IMR-90 (cell line): ENCODE measurements around the gene ATP10A. TPM values are rescaled to one million over a fixed set of nuclear protein-coding genes. Genes with fewer than 3 reads are reported as not detected.
A peak's percentile ranks its signal among the peaks of the same experiment; 100 is the strongest.

Experiments
- ATAC-seq: fragments of 200-7000 bp; cut with Tn5 transposase; 2 replicates; pipeline ENCODE4 v1.9.1; 2020; ENCODE audit warnings: low read depth, mild to moderate bottlenecking, moderate library complexity
- BruUV-seq: library from RNA; stranded (reverse); fragments of 400-500 nt; replicated peaks from 2 replicates; lab custom pipeline; 2021; lab: Mats Ljungman, UMichigan
- CTCF ChIA-PET: fragments of 300-600 bp; formaldehyde crosslinking; extraction: SDS; loops from one replicate; lab custom pipeline; 2021; ENCODE audit warnings: antibody characterized with exemption; lab: Yijun Ruan, JAX
- POLR2A ChIA-PET: fragments of 300-600 bp; sonication (Branson Sonifier 250); formaldehyde crosslinking; loops from one replicate; lab custom pipeline; 2022; ENCODE audit warnings: antibody characterized with exemption; ENCODE audit not compliant: unreplicated experiment; lab: Charles Lee
- DNase-seq: peaks from one replicate; pipeline ENCODE4 v3.0.0; 2013
- H2AFZ ChIP-seq: replicated peaks from 2 replicates; pipeline ENCODE3; 2013; ENCODE audit warnings: low read length, mild to moderate bottlenecking; ENCODE audit not compliant: poor library complexity
- H2AK5ac ChIP-seq: 2 replicates; pipeline ENCODE4 v1.6.1; 2013; ENCODE audit warnings: low read depth, low read length, inconsistent platforms
- H2AK9ac ChIP-seq: replicated peaks from 2 replicates; pipeline ENCODE3; 2013; ENCODE audit warnings: mild to moderate bottlenecking, low read depth, low read length, moderate library complexity; ENCODE audit not compliant: poor library complexity
- H2BK120ac ChIP-seq: 2 replicates; pipeline ENCODE4 v1.6.1; 2013; ENCODE audit warnings: low read depth, low read length, inconsistent platforms
- H2BK15ac ChIP-seq: 3 replicates; pipeline ENCODE4 v1.6.1; 2013; ENCODE audit warnings: low read depth, low read length, inconsistent platforms
- H2BK20ac ChIP-seq: 2 replicates; pipeline ENCODE4 v1.6.1; 2013; ENCODE audit warnings: low read depth, mild to moderate bottlenecking, inconsistent platforms, low read length, moderate library complexity
- H2BK5ac ChIP-seq: 2 replicates; pipeline ENCODE4 v1.6.1; 2013; ENCODE audit warnings: mild to moderate bottlenecking, low read depth, low read length, inconsistent platforms; ENCODE audit not compliant: poor library complexity, severe bottlenecking
- H3K14ac ChIP-seq: replicated peaks from 2 replicates; pipeline ENCODE4 v1.6.1; 2013; ENCODE audit warnings: low read depth, low read length, inconsistent platforms
- H3K18ac ChIP-seq: 2 replicates; pipeline ENCODE4 v1.6.1; 2013; ENCODE audit warnings: low read depth, low read length, control low read depth
- H3K23ac ChIP-seq: 2 replicates; pipeline ENCODE4 v1.6.1; 2013; ENCODE audit warnings: low read depth, low read length, inconsistent platforms
- H3K27ac ChIP-seq: 2 replicates; pipeline ENCODE4 v1.5.1; 2013; ENCODE audit warnings: mild to moderate bottlenecking, control low read depth, low read length; ENCODE audit not compliant: insufficient read depth
- H3K27me3 ChIP-seq: 2 replicates; pipeline ENCODE4 v1.6.1; 2013; ENCODE audit warnings: low read length; ENCODE audit not compliant: control insufficient read depth, insufficient read depth
- H3K36me3 ChIP-seq: 2 replicates; pipeline ENCODE4 v1.6.1; 2013; ENCODE audit warnings: low read length, mixed read lengths; ENCODE audit not compliant: control insufficient read depth, insufficient read depth
- H3K4ac ChIP-seq: 2 replicates; pipeline ENCODE4 v1.6.1; 2013; ENCODE audit warnings: low read depth, low read length, inconsistent platforms
- H3K4me1 ChIP-seq: 2 replicates; pipeline ENCODE4 v1.6.1; 2013; ENCODE audit warnings: low read length, mixed read lengths; ENCODE audit not compliant: control insufficient read depth, insufficient read depth
- H3K4me2 ChIP-seq: 2 replicates; pipeline ENCODE4 v1.6.1; 2013; ENCODE audit warnings: low read depth, mild to moderate bottlenecking, control low read depth, low read length, moderate library complexity
- H3K4me3 ChIP-seq: 2 replicates; pipeline ENCODE4 v1.5.1; 2013; ENCODE audit warnings: low read depth, mild to moderate bottlenecking, control low read depth, low read length, moderate library complexity; ENCODE audit not compliant: insufficient read depth
- H3K56ac ChIP-seq: 2 replicates; pipeline ENCODE4 v1.6.1; 2013; ENCODE audit warnings: low read length, inconsistent platforms; ENCODE audit not compliant: insufficient read depth; ENCODE audit errors: extremely low read depth
- H3K79me1 ChIP-seq, 2 experiments: 2 replicates each; pipeline ENCODE4 v1.6.1; 2013; ENCODE audit warnings: low read length in 2 of 2, inconsistent platforms in 1 of 2, low read depth in 1 of 2
- H3K9ac ChIP-seq: 2 replicates; pipeline ENCODE4 v1.6.1; 2013; ENCODE audit warnings: low read depth, low read length, control low read depth
- H3K9me1 ChIP-seq: 2 replicates; pipeline ENCODE4 v1.6.1; 2013; ENCODE audit warnings: low read length, inconsistent platforms; ENCODE audit not compliant: insufficient read depth
- H3K9me3 ChIP-seq: 2 replicates; pipeline ENCODE4 v1.6.1; 2013; ENCODE audit warnings: low read length; ENCODE audit not compliant: control insufficient read depth, insufficient read depth
- H4K20me1 ChIP-seq: 2 replicates; pipeline ENCODE4 v1.6.1; 2013; ENCODE audit warnings: low read length, inconsistent platforms; ENCODE audit not compliant: insufficient read depth
- H4K5ac ChIP-seq: 2 replicates; pipeline ENCODE4 v1.6.1; 2013; ENCODE audit warnings: mild to moderate bottlenecking, low read depth, low read length, control low read depth
- H4K8ac ChIP-seq, 2 experiments: 2 replicates each; pipeline ENCODE4 v1.6.1; 2013; ENCODE audit warnings: low read depth in 2 of 2, low read length in 2 of 2, control low read depth in 1 of 2, inconsistent platforms in 1 of 2
- H4K91ac ChIP-seq: 2 replicates; pipeline ENCODE4 v1.6.1; 2013; ENCODE audit warnings: low read depth, low read length, inconsistent platforms; ENCODE audit not compliant: insufficient read depth
- MAZ ChIP-seq: IDR thresholded peaks from 2 replicates; pipeline ENCODE4 v1.6.1; 2012; ENCODE audit warnings: low read depth, mild to moderate bottlenecking, low read length, improper control_type of control experiment, moderate library complexity, borderline replicate concordance
- NFE2L2 ChIP-seq: fragments of 150-350 bp; IDR thresholded peaks from 2 replicates; pipeline ENCODE4 v1.6.1; 2016; ENCODE audit warnings: low read depth, mild to moderate bottlenecking, low read length
- RFX5 ChIP-seq: IDR thresholded peaks from 2 replicates; pipeline ENCODE4 v1.8.0; 2012; ENCODE audit warnings: low read depth, mild to moderate bottlenecking, low read length, moderate library complexity
- WGBS, 2 experiments: methylation state at CpG; one replicate each; pipeline versions ENCODE4 v1.1.5 to v1.1.7; 2013; ENCODE audit warnings: missing lambda C conversion rate in 2 of 2; ENCODE audit not compliant: insufficient read length in 1 of 2; ENCODE audit errors: extremely low coverage in 2 of 2; 5-methylcytosine and 5-hydroxymethylcytosine counted together
- dilution Hi-C: fragments of 300-500 bp; cut with HindIII; formaldehyde crosslinking; loops from one replicate; pipeline ENCODE4 v1.14.3; 2018; ENCODE audit warnings: low sequenced_read_pairs; ENCODE audit not compliant: unreplicated experiment
- in situ Hi-C: fragments of 300-500 bp; cut with MboI; formaldehyde crosslinking; loops from 3 replicates; pipeline ENCODE4 v1.14.3; 2019; ENCODE audit warnings: low sequenced_read_pairs, inconsistent platforms, mixed read lengths
- intact Hi-C: fragments of 100-400 bp; cut with micrococcal nuclease; formaldehyde crosslinking; loops from 2 replicates; pipeline ENCODE4 v1.10.0; 2022
- polyA plus RNA-seq, 3 experiments: library from polyadenylated mRNA; depleted of rRNA; stranded (reverse); fragments of >200 nt; gene quantifications; 2 replicates each; pipeline ENCODE4 v1.2.3, GENCODE V29; 2012; ENCODE audit warnings: low replicate concordance in 1 of 3
- total RNA-seq: library from RNA; depleted of rRNA; stranded (reverse); fragments of >200 nt; gene quantifications from 2 replicates; pipeline ENCODE4 v1.2.3, GENCODE V29; 2012
- TF ChIP-seq, protein P1 (sequence below): fragments of 150-350 bp; IDR thresholded peaks from 2 replicates; pipeline ENCODE4 v1.6.1; 2016; ENCODE audit warnings: low read depth, mild to moderate bottlenecking, low read length, moderate library complexity, borderline replicate concordance

Gene ATP10A
- total and polyA plus RNA-seq, 2 of the 4 experiments (the other 2 are of a cell fraction), result 13.8 to 16.0 TPM

DNA sequence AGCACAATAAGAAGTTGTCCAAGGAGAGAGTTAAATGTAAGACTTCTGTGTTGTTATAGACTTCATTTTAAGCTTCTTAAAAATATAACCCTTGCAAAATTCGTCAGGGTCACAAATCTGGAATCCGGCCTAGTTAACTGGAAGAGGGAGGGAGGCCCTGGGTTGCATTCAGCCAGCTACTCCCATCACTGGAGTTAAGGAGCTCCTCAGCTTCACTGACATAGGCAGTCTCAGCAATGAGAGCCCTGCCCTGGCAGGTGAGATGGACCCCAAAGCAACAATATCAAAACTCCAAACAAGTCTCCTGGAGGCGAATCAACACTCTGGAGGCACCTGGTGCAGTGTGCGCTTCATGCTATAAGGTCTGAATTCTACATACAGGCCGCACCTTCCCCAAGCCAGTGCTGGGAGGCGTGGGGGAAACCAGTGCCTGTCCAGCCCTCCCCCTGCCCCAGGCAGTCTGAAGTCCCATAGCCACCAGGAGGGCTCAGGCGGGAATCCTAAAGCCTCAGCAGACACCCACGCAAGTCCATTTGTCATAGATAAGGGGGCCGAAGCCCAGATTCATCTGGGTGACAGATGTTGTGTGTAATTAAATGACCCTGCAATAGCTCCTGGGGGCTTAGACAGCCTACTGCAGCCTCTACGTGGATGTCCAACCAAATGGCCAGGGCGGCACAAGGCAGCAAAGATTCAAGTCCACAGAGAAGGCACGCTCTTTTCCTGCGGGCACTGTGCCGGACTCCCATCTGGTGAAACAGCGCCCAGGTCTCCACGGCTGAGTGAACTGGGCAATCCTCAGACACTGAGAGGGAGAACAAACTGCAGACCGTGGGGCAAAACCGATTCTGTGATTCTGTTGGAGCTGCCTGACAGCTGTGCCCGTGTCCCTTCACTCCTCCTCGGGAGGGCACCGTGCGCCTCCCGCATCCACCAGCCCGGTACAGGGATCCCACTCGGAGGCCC lies 64.9 kb downstream of the ATP10A start:
- intact Hi-C loops, result no loop called here
- 91% methylated on average over 11 of the region's 25 CpGs; no CpG with 5 or more reads in 1 of the 2 experiments for WGBS, 2 experiments
- CTCF ChIA-PET, result interaction anchor here (0.6 to 1.1 kb wide), 2 partner anchors 12 to 136 kb away, joined by 3 read pairs; no protein-coding TSS in a partner anchor
- Histone ChIP-seq H2BK5ac (no peak overlapping the region), H3K4me3 (no peak overlapping the region), H4K20me1 (no peaks in the 10 kb centered on the region), H3K36me3 (peaks cover 2% of the 10 kb centered on the region; the same call in 1 of the 2 replicates), H3K79me1 (peaks cover 19 to 73% of the 10 kb centered on the region in 2 experiments), H3K4me1 (peaks cover 10% of the 10 kb centered on the region), H2AK9ac (peak overlapping the region; percentile 6), H2BK20ac (no peak overlapping the region), H3K27me3 (no peaks in the 10 kb centered on the region), H4K8ac (peak overlapping the region in 1 of 2 experiments; percentile 26; a peak in 3 of 4 replicates), H3K4me2 (peak overlapping the region; percentile 53), H3K4ac (peak overlapping the region; percentile 27), H3K23ac (no peak overlapping the region), H3K56ac (no peak overlapping the region), H3K14ac (0 out of 2 replicates have a peak overlapping the region, but pooled peaks have one; percentile 41), H2AFZ (no peak overlapping the region), H2AK5ac (no peak overlapping the region), H2BK15ac (no peak overlapping the region), H3K9me1 (peaks cover 14% of the 10 kb centered on the region; the same call in 1 of the 2 replicates), H2BK120ac (no peak overlapping the region), H3K18ac (no peak overlapping the region), H4K91ac (no peak overlapping the region), H4K5ac (no peak overlapping the region), H3K9me3 (no peaks in the 10 kb centered on the region), H3K27ac (no peak overlapping the region), H3K9ac (no peak overlapping the region)
- peak; percentile 54 for DNase-seq
- dilution Hi-C loops, result no loop called here
- ATAC-seq, result peak; percentile 62
- POLR2A ChIA-PET, result no interaction called here
- no peak for TF ChIP-seq MAZ
- no peak for TF ChIP-seq NFE2L2
- TF ChIP-seq, protein P1, sequence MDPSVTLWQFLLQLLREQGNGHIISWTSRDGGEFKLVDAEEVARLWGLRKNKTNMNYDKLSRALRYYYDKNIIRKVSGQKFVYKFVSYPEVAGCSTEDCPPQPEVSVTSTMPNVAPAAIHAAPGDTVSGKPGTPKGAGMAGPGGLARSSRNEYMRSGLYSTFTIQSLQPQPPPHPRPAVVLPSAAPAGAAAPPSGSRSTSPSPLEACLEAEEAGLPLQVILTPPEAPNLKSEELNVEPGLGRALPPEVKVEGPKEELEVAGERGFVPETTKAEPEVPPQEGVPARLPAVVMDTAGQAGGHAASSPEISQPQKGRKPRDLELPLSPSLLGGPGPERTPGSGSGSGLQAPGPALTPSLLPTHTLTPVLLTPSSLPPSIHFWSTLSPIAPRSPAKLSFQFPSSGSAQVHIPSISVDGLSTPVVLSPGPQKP, result no peak
- TF ChIP-seq RFX5, result no peak
- BruUV-seq, result no TSS peak
- in situ Hi-C loops, result no loop called here
